ENCODE results near the gene PIAS1. TPM values are rescaled to one million over a fixed set of nuclear protein-coding genes. Genes with fewer than 3 reads are reported as not detected.

Gene PIAS1
- total RNA-seq, 1 experiment from 2014 or later = 25.9 TPM

GRCh38 chr15:68022061-68022460, 32.1 kb upstream of the PIAS1 start:
- no peaks in the 10 kb centered on the region; the same call in 1 of the 2 replicates for H3K27me3 ChIP-seq (ENCODE audit: insufficient read depth, low read length)
- no peak overlapping the region for H3K27ac ChIP-seq (ENCODE audit: low read depth, low read length)
- no peak overlapping the region for H3K9ac ChIP-seq (ENCODE audit: low read length)
- no peak for DNase-seq (ENCODE audit: low read depth, low spot score)
- H3K79me2 ChIP-seq (ENCODE audit: insufficient read depth, low read length) = no peaks in the 10 kb centered on the region
- no peaks in the 10 kb centered on the region for H3K9me3 ChIP-seq (ENCODE audit: control insufficient read depth in 1 of 2, insufficient read depth in 1 of 2, low read depth in 1 of 2, low read length in 2 of 2)
- TF ChIP-seq CTCF (IDR thresholded peaks at IDR 0.05 in 2 of 3, conservative IDR thresholded peaks at IDR 0.05 in 1 of 3; ENCODE audit: borderline replicate concordance in 1 of 3, insufficient read depth in 1 of 3, low read depth in 2 of 3, low read length in 2 of 3) (no peak), CEBPB (IDR thresholded peaks at IDR 0.05; ENCODE audit: low read depth) (no peak), EZH2 (IDR thresholded peaks at IDR 0.05) (no peak), ELF1 (IDR thresholded peaks at IDR 0.05; ENCODE audit: borderline replicate concordance, low read depth) (no peak), REST (IDR thresholded peaks at IDR 0.05; ENCODE audit: low read depth) (no peak), FOSL1 (IDR thresholded peaks at IDR 0.05; ENCODE audit: low read depth) (no peak), ZFX (IDR thresholded peaks at IDR 0.05) (no peak), ATF3 (IDR thresholded peaks at IDR 0.05) (no peak), YY1 (IDR thresholded peaks at IDR 0.05; ENCODE audit: extremely low read depth, insufficient replicate concordance, low read depth, low read length) (no peak), SP1 (IDR thresholded peaks at IDR 0.05; ENCODE audit: low read depth) (no peak), EZH2phosphoT487 (IDR thresholded peaks at IDR 0.05; ENCODE audit: borderline replicate concordance) (no peak), CBX3 (IDR thresholded peaks at IDR 0.05; ENCODE audit: low read depth) (no peak), SRF (IDR thresholded peaks at IDR 0.05; ENCODE audit: low read depth) (no peak), EGR1 (IDR thresholded peaks at IDR 0.05; ENCODE audit: low read depth) (no peak), RAD21 (IDR thresholded peaks at IDR 0.05; ENCODE audit: low read depth) (no peak), SIN3A (IDR thresholded peaks at IDR 0.05; ENCODE audit: low read depth) (no peak), TCF7L2 (IDR thresholded peaks at IDR 0.05; ENCODE audit: borderline replicate concordance, extremely low read depth, insufficient read depth, insufficient read length) (no peak), JUND (IDR thresholded peaks at IDR 0.05) (no peak), POLR2AphosphoS5 (IDR thresholded peaks at IDR 0.05; ENCODE audit: low read depth, low read length) (no peak), MAX (IDR thresholded peaks at IDR 0.05) (no peak)
- no peaks in the 10 kb centered on the region for H3K36me3 ChIP-seq (ENCODE audit: control insufficient read depth in 1 of 2, insufficient read depth in 2 of 2, low read length in 2 of 2)
- POLR2A ChIA-PET = no interaction called here
- no peak overlapping the region for H3K4me3 ChIP-seq (replicated peaks in 1 of 2; ENCODE audit: low read depth in 1 of 2, low read length in 2 of 2)
- H3K9me2 ChIP-seq (ENCODE audit: insufficient read depth) = no peaks in the 10 kb centered on the region
- ATAC-seq = no peak
- H3K4me2 ChIP-seq (ENCODE audit: low read length) = no peak overlapping the region
- intact Hi-C loops (cut with micrococcal nuclease) = no loop called here
- H2AFZ ChIP-seq (ENCODE audit: low read depth, low read length, poor library complexity, severe bottlenecking) = no peak overlapping the region
- no peaks in the 10 kb centered on the region for H4K20me1 ChIP-seq (ENCODE audit: insufficient read depth)
- CTCF ChIA-PET = no interaction called here
- H3K4me1 ChIP-seq (ENCODE audit: control insufficient read depth in 1 of 2, insufficient read depth in 2 of 2, low read length in 2 of 2) = no peaks in the 10 kb centered on the region
- no TSS peak for BruUV-seq (replicated peaks)
- RAD21 ChIA-PET (ENCODE audit: low non-redundant PET in 1 of 2, low total read pairs in 2 of 2, uncharacterized antibody in 2 of 2, unreplicated experiment in 2 of 2) = no interaction called here

All from HCT116 (cell line).